ENCODE measurements around the gene DYNC1LI1. TPM values are rescaled to one million over a fixed set of nuclear protein-coding genes. Genes with fewer than 3 reads are reported as not detected.

The DYNC1LI1 gene
- total RNA-seq, 4 donors from 2014 or later, result 44.2 to 51.0 (median 47.9) TPM

DNA sequence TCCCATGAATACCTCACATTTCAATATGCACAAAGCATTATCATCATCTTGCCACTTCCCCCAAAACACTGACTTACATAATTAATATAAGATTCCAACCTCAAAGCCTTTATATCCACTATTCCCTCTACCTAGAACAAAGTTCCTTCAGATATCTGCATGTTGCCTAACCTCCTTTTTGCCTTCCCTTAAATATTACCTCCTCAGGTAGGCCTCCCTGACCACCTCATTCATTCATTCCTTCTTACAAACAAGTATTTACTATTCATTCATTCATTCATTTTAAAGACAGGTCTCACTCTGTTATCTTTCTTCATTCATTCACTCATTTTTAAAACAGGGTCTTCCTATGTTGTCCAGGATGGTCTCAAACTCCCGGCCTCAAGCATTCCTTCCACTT, 18.6 kb downstream of the DYNC1LI1 start:
- no peak for ATAC-seq
- Histone ChIP-seq H3K9me3 (no peaks in the 10 kb centered on the region), H3K36me3 (no peaks in the 10 kb centered on the region), H3K4me1 (peaks cover 0 to 5% of the 10 kb centered on the region in 2 donors), H3K4me3 (no peak overlapping the region), H3K27me3 (no peaks in the 10 kb centered on the region), H3K27ac (no peak overlapping the region)
- in situ Hi-C loops (cut with MboI; ENCODE audit: low sequenced_read_pairs in 4 of 4) (no loop called here), intact Hi-C loops (cut with DNase I; ENCODE audit: low total_unique reads) (no loop called here)
- no peak for DNase-seq
- TF ChIP-seq POLR2A (IDR thresholded peaks at IDR 0.05), result no peak
- TF ChIP-seq, protein P1, sequence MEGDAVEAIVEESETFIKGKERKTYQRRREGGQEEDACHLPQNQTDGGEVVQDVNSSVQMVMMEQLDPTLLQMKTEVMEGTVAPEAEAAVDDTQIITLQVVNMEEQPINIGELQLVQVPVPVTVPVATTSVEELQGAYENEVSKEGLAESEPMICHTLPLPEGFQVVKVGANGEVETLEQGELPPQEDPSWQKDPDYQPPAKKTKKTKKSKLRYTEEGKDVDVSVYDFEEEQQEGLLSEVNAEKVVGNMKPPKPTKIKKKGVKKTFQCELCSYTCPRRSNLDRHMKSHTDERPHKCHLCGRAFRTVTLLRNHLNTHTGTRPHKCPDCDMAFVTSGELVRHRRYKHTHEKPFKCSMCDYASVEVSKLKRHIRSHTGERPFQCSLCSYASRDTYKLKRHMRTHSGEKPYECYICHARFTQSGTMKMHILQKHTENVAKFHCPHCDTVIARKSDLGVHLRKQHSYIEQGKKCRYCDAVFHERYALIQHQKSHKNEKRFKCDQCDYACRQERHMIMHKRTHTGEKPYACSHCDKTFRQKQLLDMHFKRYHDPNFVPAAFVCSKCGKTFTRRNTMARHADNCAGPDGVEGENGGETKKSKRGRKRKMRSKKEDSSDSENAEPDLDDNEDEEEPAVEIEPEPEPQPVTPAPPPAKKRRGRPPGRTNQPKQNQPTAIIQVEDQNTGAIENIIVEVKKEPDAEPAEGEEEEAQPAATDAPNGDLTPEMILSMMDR (IDR thresholded peaks at IDR 0.05 in 4 of 5, conservative IDR thresholded peaks at IDR 0.05 in 1 of 5), result no peak

DNA sequence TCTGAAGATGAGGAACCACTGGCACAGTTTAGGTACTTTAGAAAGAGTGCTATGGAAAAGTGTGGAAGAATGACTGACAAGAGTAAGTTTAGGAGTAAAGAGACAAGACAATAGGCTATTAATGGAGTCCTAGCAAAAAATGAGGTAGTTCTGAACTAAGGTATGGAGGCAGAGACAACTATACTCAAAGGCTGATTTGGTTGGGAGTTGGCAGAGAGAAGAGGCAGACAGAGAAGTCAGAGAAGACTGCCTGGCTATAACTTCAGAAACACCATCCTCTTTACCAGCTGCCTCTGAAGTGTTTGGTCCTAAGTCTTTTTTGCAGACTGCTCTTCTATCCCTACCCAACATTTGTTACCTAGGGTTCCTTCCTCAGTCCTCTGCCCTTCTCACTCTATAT, 19.2 kb downstream of the DYNC1LI1 start:
- in situ Hi-C loops (cut with MboI; ENCODE audit: low sequenced_read_pairs in 4 of 4) (no loop called here), intact Hi-C loops (cut with DNase I; ENCODE audit: low total_unique reads) (no loop called here)
- Histone ChIP-seq H3K36me3 (no peaks in the 10 kb centered on the region), H3K27me3 (no peaks in the 10 kb centered on the region), H3K9me3 (no peaks in the 10 kb centered on the region), H3K4me3 (no peak overlapping the region), H3K27ac (no peak overlapping the region), H3K4me1 (peaks cover 0 to 5% of the 10 kb centered on the region in 2 donors)
- ATAC-seq (no peak), DNase-seq (no peak)
- TF ChIP-seq, protein P1 (IDR thresholded peaks at IDR 0.05 in 4 of 5, conservative IDR thresholded peaks at IDR 0.05 in 1 of 5), result no peak
- TF ChIP-seq POLR2A (IDR thresholded peaks at IDR 0.05), result no peak

DNA sequence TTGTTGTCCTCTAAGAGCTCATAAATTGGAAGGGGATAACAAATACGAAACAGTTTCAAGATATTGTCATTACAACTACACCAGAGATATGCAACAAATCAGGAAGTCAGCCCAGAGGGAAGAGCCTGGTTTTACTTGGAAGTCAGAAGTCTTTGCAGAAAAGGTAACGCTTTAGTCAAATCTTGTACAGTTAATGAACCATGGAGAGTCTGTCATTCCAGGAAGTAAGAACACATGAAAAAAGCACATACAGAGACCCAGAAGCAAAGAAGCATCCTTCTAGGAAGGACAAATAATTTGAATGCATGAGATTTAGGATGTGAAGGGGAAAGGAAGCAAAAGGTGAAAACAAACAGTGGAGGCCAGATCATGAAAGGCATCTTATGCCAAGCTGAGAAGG, 19.6 kb downstream of the DYNC1LI1 start:
- no peak for TF ChIP-seq POLR2A (IDR thresholded peaks at IDR 0.05)
- TF ChIP-seq, protein P1 (IDR thresholded peaks at IDR 0.05 in 4 of 5, conservative IDR thresholded peaks at IDR 0.05 in 1 of 5), result no peak
- peaks cover 0 to 5% of the 10 kb centered on the region in 2 donors for H3K4me1 ChIP-seq
- intact Hi-C loops (cut with DNase I; ENCODE audit: low total_unique reads) (no loop called here), in situ Hi-C loops (cut with MboI; ENCODE audit: low sequenced_read_pairs in 4 of 4) (no loop called here)
- DNase-seq, result no peak
- no peaks in the 10 kb centered on the region for H3K36me3 ChIP-seq
- H3K27ac ChIP-seq, result no peak overlapping the region
- H3K4me3 ChIP-seq, result no peak overlapping the region
- no peak for ATAC-seq
- no peaks in the 10 kb centered on the region for H3K9me3 ChIP-seq
- no peaks in the 10 kb centered on the region for H3K27me3 ChIP-seq

DNA sequence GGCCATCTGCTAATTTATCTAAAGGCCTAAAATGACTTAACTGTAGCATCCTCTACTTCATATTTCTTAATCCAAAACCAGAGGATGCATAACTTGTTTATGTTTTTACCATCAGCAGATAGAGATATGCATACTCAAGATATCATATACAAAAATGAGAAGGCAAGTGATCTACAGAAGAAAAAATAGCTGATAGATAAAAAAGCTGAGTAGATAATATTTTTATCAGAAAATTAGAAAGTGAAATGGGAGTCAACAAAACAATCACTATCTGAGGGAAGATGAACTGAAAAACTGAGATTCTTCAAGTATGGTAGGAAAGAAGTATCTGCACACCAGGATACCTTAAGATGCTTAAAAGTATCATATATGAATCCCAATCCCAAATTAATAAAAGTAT, 25.4 kb downstream of the DYNC1LI1 start:
- H3K4me3 ChIP-seq, result no peak overlapping the region
- H3K27ac ChIP-seq, result no peak overlapping the region
- in situ Hi-C loops (cut with MboI; ENCODE audit: low sequenced_read_pairs in 4 of 4) (no loop called here), intact Hi-C loops (cut with DNase I; ENCODE audit: low total_unique reads) (no loop called here)
- ATAC-seq (no peak), DNase-seq (no peak)
- H3K27me3 ChIP-seq, result no peaks in the 10 kb centered on the region
- TF ChIP-seq POLR2A (IDR thresholded peaks at IDR 0.05), result no peak
- TF ChIP-seq, protein P1 (IDR thresholded peaks at IDR 0.05 in 4 of 5, conservative IDR thresholded peaks at IDR 0.05 in 1 of 5), result no peak
- no peaks in the 10 kb centered on the region for H3K4me1 ChIP-seq
- H3K9me3 ChIP-seq, result no peaks in the 10 kb centered on the region
- peaks cover 0 to 8% of the 10 kb centered on the region in 2 donors for H3K36me3 ChIP-seq

DNA sequence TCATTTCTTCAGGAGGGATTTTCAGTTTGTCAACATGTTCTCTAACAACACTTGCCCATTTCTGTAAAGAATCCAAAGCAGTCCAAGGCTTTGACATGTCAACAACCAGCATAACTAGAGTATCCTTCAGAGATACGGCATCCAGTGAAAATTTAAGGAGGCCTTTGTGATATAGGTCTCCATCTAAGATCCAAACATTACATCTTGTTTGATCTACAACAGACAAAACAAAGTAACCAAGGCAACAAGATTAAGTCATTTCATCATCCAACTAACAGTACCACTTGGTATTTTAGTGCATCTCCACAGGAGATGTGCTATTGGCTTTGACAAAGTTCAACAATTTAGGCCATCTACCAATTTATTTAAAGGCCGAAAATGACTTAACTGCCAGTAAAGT, 25.8 kb downstream of the DYNC1LI1 start:
- Histone ChIP-seq H3K36me3 (peaks cover 0 to 12% of the 10 kb centered on the region in 2 donors), H3K27me3 (no peaks in the 10 kb centered on the region), H3K4me1 (no peaks in the 10 kb centered on the region), H3K27ac (no peak overlapping the region), H3K4me3 (no peak overlapping the region), H3K9me3 (no peaks in the 10 kb centered on the region)
- DNase-seq, result no peak
- no peak for TF ChIP-seq POLR2A (IDR thresholded peaks at IDR 0.05)
- TF ChIP-seq, protein P1 (IDR thresholded peaks at IDR 0.05 in 4 of 5, conservative IDR thresholded peaks at IDR 0.05 in 1 of 5), result no peak
- in situ Hi-C loops (cut with MboI; ENCODE audit: low sequenced_read_pairs in 4 of 4) (no loop called here), intact Hi-C loops (cut with DNase I; ENCODE audit: low total_unique reads) (no loop called here)
- ATAC-seq, result no peak

All from gastrocnemius medialis (tissue), 4 donors.